Activated CD4-positive, alpha-beta memory T cell treated with anti-CD3 and anti-CD28 coated beads for 36 hours (primary cell): Measurements from ENCODE around the gene RNGTT. TPM values are rescaled to one million over a fixed set of nuclear protein-coding genes. Genes with fewer than 3 reads are reported as not detected.

Experiments used
- CTCF ChIA-PET: fragments of 350-600 bp; sonication (Branson Sonifier 250); formaldehyde crosslinking; loops from one replicate; lab custom pipeline; 2021; ENCODE audit warnings: antibody characterized with exemption, inconsistent platforms; lab: Charles Lee
- POLR2A ChIA-PET: fragments of 350-600 bp; sonication (Branson Sonifier 250); formaldehyde crosslinking; loops from one replicate; lab custom pipeline; 2021; ENCODE audit warnings: antibody characterized with exemption; lab: Charles Lee
- DNase-seq: peaks from one replicate; pipeline ENCODE4 v3.0.0-alpha.2; 2020
- H3K27ac Mint-ChIP-seq: one replicate; pipeline ENCODE4 v1.8.0; 2021; ENCODE audit warnings: mixed read lengths
- H3K27me3 Mint-ChIP-seq: one replicate; pipeline ENCODE4 v1.8.0; 2021; ENCODE audit warnings: mixed read lengths
- H3K36me3 Mint-ChIP-seq: one replicate; pipeline ENCODE4 v1.8.0; 2021; ENCODE audit warnings: mixed read lengths
- H3K4me1 Mint-ChIP-seq: one replicate; pipeline ENCODE4 v1.8.0; 2021; ENCODE audit warnings: low read depth, mixed read lengths
- H3K4me3 Mint-ChIP-seq: one replicate; pipeline ENCODE4 v1.8.0; 2021; ENCODE audit warnings: mild to moderate bottlenecking, mixed read lengths
- H3K9me3 Mint-ChIP-seq: one replicate; pipeline ENCODE4 v1.8.0; 2021; ENCODE audit warnings: mixed read lengths
- intact Hi-C: fragments of 100-400 bp; cut with micrococcal nuclease; formaldehyde crosslinking; loops from one replicate; pipeline ENCODE4 v1.15.1; 2023
- total RNA-seq, 2 experiments: library from RNA; stranded (reverse); gene quantifications; one replicate each; pipeline ENCODE4 v1.2.3, GENCODE V29; 2021

The RNGTT gene
- total RNA-seq, 2 experiments from 2014 or later, result 21.3 to 22.0 TPM

GRCh38 chr6:88626460-88626859 lies 337.0 kb downstream of the RNGTT start:
- DNase-seq, result no peak
- POLR2A ChIA-PET, result no interaction called here
- Mint-ChIP-seq H3K9me3 (no peaks in the 10 kb centered on the region), H3K36me3 (peaks cover 6% of the 10 kb centered on the region), H3K27ac (no peak overlapping the region), H3K4me1 (no peaks in the 10 kb centered on the region), H3K4me3 (no peak overlapping the region), H3K27me3 (no peaks in the 10 kb centered on the region)
- CTCF ChIA-PET, result no interaction called here
- intact Hi-C loops, result no loop called here

- intact Hi-C loops, result no loop called here
- POLR2A ChIA-PET, result no interaction called here
- H3K27me3 Mint-ChIP-seq, result no peaks in the 10 kb centered on the region
- H3K4me1 Mint-ChIP-seq, result no peaks in the 10 kb centered on the region
- H3K4me3 Mint-ChIP-seq, result no peak overlapping the region
- no peaks in the 10 kb centered on the region for H3K9me3 Mint-ChIP-seq
- CTCF ChIA-PET, result no interaction called here
- no peak overlapping the region for H3K27ac Mint-ChIP-seq
- no peak for DNase-seq
- peaks cover 6% of the 10 kb centered on the region for H3K36me3 Mint-ChIP-seq
Measured at GRCh38 chr6:88623531-88623930, 339.9 kb downstream of the RNGTT start.

DNA sequence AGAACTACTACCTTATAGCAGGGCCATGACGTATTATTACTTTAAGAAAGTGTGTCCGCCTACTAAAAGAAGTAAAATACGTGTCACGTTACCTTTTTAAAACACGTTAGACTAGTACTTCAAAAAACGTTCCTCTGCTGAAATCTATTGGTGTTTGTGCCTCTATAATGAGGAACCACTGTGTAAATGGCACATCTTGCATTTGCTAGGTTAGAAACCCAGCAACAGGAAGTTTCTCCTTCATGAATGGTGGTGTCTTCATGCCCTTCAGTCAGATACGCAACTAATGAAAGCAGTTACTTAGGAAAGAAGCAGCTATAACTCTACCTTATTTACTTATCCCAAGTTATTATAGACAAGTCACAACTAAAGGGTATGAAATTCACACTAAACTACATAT lies 343.5 kb downstream of the RNGTT start:
- no peaks in the 10 kb centered on the region for H3K4me1 Mint-ChIP-seq
- peaks cover 10% of the 10 kb centered on the region for H3K36me3 Mint-ChIP-seq
- no peak overlapping the region for H3K4me3 Mint-ChIP-seq
- intact Hi-C loops, result no loop called here
- H3K9me3 Mint-ChIP-seq, result no peaks in the 10 kb centered on the region
- ChIA-PET POLR2A (no interaction called here), CTCF (no interaction called here)
- no peak overlapping the region for H3K27ac Mint-ChIP-seq
- no peaks in the 10 kb centered on the region for H3K27me3 Mint-ChIP-seq
- no peak for DNase-seq

DNA sequence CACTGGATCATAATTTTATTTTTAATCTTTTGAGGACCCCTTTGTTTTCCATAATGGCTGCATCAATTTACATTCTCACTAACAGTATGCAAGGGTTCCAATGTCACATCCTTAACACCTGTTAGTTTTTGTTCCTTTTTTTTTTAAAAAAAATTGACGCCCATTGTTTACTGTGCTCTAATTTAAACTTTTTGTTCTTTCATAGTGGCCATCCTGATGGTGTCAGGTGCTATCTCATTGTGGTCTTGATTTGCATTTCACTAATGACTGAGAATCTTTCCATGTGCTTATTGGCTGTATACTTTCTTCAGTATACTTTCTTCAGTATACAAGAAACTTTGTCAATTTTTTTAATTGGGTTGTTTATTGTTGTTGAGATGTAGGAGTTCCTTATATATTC lies 347.0 kb downstream of the RNGTT start:
- H3K36me3 Mint-ChIP-seq, result peaks cover 32% of the 10 kb centered on the region
- DNase-seq, result no peak
- ChIA-PET POLR2A (no interaction called here), CTCF (no interaction called here)
- no peaks in the 10 kb centered on the region for H3K4me1 Mint-ChIP-seq
- no peaks in the 10 kb centered on the region for H3K27me3 Mint-ChIP-seq
- H3K4me3 Mint-ChIP-seq, result no peak overlapping the region
- intact Hi-C loops, result no loop called here
- H3K27ac Mint-ChIP-seq, result no peak overlapping the region
- H3K9me3 Mint-ChIP-seq, result no peaks in the 10 kb centered on the region

DNA sequence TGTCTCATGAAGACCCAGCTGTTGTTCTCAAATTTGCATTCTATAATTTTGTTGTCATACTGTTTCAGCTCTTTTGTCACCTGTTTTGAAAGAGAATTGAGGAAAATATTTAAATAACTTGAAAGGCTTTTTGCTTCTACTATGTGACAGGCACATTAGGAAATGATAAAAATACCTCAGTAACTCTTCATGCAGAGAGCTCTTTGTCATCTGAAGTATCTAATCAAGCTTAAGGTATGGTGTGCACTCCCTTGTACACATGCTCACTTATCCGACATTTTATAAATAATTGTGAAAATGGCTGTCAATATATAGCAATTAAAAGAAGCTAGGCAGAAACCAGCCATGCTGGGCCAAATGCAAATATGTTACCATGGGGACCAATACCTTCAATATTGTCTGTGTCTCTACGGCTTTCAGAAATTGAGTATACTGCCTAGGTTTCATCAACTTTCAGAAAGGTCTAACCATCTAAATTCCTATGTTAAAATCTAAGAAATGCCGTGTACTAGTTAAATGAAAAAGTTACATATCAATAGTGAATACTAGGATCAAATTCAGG lies 349.0 kb downstream of the RNGTT start:
- intact Hi-C loops, result no loop called here
- Mint-ChIP-seq H3K27me3 (no peaks in the 10 kb centered on the region), H3K36me3 (peaks cover 43% of the 10 kb centered on the region), H3K4me3 (no peak overlapping the region), H3K4me1 (no peaks in the 10 kb centered on the region), H3K27ac (no peak overlapping the region), H3K9me3 (peaks cover under 1% of the 10 kb centered on the region)
- CTCF ChIA-PET, result no interaction called here
- no peak for DNase-seq
- POLR2A ChIA-PET, result interaction anchor here (0.6 kb wide), 1 partner anchor 1331 kb away, joined by 4 read pairs; no protein-coding TSS in a partner anchor

DNA sequence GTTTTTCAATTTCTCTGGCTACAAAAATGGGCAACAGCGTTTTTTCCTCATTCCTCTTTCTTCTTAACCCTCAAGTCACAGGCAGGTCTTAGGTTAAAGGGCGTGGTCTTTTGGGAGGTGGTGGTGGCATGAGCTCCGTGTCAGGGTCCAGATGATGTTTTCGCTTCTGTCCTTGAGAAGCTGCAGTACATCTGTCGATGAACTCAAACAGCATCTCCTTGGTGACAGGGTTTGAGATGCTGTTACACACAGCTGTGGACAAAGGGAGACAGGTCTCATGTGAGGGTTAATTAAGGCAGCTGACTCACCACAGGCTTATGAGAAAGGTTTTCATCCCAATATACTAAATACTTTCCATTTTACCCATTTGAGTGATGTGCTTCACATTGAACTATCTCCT lies 350.8 kb downstream of the RNGTT start:
- intact Hi-C loops, result no loop called here
- H3K9me3 Mint-ChIP-seq, result peaks cover 9% of the 10 kb centered on the region
- no peak for DNase-seq
- no peaks in the 10 kb centered on the region for H3K4me1 Mint-ChIP-seq
- no peak overlapping the region for H3K27ac Mint-ChIP-seq
- peaks cover 43% of the 10 kb centered on the region for H3K36me3 Mint-ChIP-seq
- ChIA-PET CTCF (interaction anchor here (1.2 kb wide), 1 partner anchor 122 kb away, joined by 3 read pairs; no protein-coding TSS in a partner anchor), POLR2A (no interaction called here)
- H3K27me3 Mint-ChIP-seq, result no peaks in the 10 kb centered on the region
- H3K4me3 Mint-ChIP-seq, result no peak overlapping the region

DNA sequence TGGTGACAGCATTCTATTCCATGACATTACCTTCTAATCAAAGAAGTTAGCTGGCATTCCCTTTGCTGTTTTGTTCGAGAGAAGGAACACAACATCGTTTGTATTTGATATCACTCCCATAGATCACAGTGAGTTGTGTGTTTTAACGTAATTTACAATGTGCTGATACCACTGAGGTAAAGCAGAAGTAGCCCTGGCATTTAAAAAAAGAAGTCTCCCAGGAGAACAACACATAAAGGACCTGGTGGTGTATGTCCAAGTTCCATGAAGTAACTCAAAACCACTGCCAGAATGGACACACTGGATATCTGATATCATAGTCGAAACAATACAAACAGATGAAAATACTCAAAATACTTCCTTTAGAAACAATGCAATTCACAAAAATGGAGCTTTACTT lies 351.7 kb downstream of the RNGTT start:
- Mint-ChIP-seq H3K9me3 (peaks cover 9% of the 10 kb centered on the region), H3K27ac (no peak overlapping the region), H3K36me3 (peaks cover 43% of the 10 kb centered on the region), H3K4me1 (no peaks in the 10 kb centered on the region), H3K27me3 (no peaks in the 10 kb centered on the region), H3K4me3 (no peak overlapping the region)
- ChIA-PET POLR2A (no interaction called here), CTCF (no interaction called here)
- intact Hi-C loops, result no loop called here
- DNase-seq, result no peak

GRCh38 chr6:88609983-88610382 lies 353.4 kb downstream of the RNGTT start:
- H3K27ac Mint-ChIP-seq, result no peak overlapping the region
- intact Hi-C loops, result no loop called here
- CTCF ChIA-PET, result no interaction called here
- H3K36me3 Mint-ChIP-seq, result peaks cover 42% of the 10 kb centered on the region
- H3K4me3 Mint-ChIP-seq, result no peak overlapping the region
- no peaks in the 10 kb centered on the region for H3K27me3 Mint-ChIP-seq
- H3K4me1 Mint-ChIP-seq, result no peaks in the 10 kb centered on the region
- peaks cover 9% of the 10 kb centered on the region for H3K9me3 Mint-ChIP-seq
- no peak for DNase-seq
- POLR2A ChIA-PET, result no interaction called here

DNA sequence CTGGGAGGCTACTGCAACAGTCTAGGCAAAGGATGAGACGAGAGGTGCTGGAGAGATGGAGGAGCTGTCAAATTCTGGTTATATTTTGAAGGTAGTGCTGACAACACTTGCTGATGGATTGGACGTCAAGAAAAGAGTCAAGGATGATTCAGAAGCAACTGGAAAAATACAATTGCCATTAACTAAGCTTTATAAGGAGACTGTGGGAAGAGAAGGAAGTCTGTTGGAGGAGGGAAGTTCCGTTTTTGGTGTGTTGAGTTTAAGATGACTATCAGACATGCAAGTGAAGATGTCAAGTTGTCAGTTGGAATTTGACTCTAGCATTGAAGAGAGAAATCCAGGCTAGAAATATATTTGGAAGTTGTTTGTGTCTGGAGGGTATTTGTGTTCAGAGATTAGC lies 358.1 kb downstream of the RNGTT start:
- no peak for DNase-seq
- H3K4me3 Mint-ChIP-seq, result no peak overlapping the region
- H3K36me3 Mint-ChIP-seq, result peaks cover 2% of the 10 kb centered on the region
- H3K4me1 Mint-ChIP-seq, result no peaks in the 10 kb centered on the region
- H3K9me3 Mint-ChIP-seq, result peaks cover 9% of the 10 kb centered on the region
- POLR2A ChIA-PET, result no interaction called here
- H3K27ac Mint-ChIP-seq, result no peak overlapping the region
- no peaks in the 10 kb centered on the region for H3K27me3 Mint-ChIP-seq
- CTCF ChIA-PET, result no interaction called here
- intact Hi-C loops, result no loop called here

DNA sequence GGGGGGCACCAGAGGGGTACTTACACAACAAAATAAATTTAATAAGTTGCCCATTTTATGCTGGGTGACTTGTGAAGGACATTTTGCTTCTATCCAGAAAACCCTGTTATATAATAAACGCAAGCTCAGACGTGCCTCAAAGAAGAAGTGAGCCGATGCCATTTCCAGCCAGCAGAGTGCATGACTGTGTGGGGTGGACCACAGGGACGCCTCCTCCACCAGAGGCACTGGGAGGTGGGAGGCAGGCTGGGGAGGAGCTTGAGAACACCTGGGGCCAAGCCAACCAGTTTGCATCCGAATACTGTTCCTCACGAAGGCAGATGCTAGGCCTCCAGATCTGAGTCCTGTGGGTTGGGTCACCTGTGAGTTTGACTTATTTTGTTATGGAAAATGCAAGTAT lies 363.8 kb downstream of the RNGTT start:
- intact Hi-C loops, result no loop called here
- H3K4me1 Mint-ChIP-seq, result no peaks in the 10 kb centered on the region
- no peak for DNase-seq
- ChIA-PET POLR2A (no interaction called here), CTCF (no interaction called here)
- no peak overlapping the region for H3K27ac Mint-ChIP-seq
- H3K36me3 Mint-ChIP-seq, result no peaks in the 10 kb centered on the region
- H3K27me3 Mint-ChIP-seq, result peaks cover 2% of the 10 kb centered on the region
- no peaks in the 10 kb centered on the region for H3K9me3 Mint-ChIP-seq
- H3K4me3 Mint-ChIP-seq, result no peak overlapping the region

GRCh38 chr6:88596801-88597200 lies 366.6 kb downstream of the RNGTT start:
- ChIA-PET POLR2A (no interaction called here), CTCF (no interaction called here)
- intact Hi-C loops, result no loop called here
- H3K27me3 Mint-ChIP-seq, result peaks cover 5% of the 10 kb centered on the region
- H3K27ac Mint-ChIP-seq, result no peak overlapping the region
- H3K9me3 Mint-ChIP-seq, result peaks cover 11% of the 10 kb centered on the region
- H3K36me3 Mint-ChIP-seq, result no peaks in the 10 kb centered on the region
- no peak overlapping the region for H3K4me3 Mint-ChIP-seq
- no peaks in the 10 kb centered on the region for H3K4me1 Mint-ChIP-seq
- no peak for DNase-seq

DNA sequence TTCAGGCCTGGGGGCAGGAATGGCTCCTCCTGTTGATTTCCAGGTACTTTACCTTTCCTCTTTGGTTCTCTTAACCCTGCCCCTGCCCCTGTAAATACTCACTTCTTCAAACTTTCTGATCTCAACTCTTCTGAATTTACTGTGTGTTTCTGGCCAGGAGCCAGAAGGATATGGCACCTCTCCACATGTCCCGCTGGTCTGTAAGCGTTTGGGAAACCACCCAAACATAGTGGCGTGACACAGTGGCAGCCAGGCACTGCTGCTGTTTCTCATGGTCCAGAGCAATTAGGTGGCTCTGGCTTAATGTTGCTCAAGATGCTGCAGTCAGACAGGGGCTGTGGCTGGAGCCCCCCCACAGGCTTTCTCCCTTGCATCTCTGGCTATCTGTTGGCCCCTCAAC lies 374.5 kb downstream of the RNGTT start:
- intact Hi-C loops, result no loop called here
- Mint-ChIP-seq H3K27ac (no peak overlapping the region), H3K36me3 (no peaks in the 10 kb centered on the region), H3K4me1 (no peaks in the 10 kb centered on the region), H3K4me3 (no peak overlapping the region), H3K27me3 (peaks cover 21% of the 10 kb centered on the region), H3K9me3 (peaks cover 11% of the 10 kb centered on the region)
- no peak for DNase-seq
- ChIA-PET CTCF (no interaction called here), POLR2A (no interaction called here)

GRCh38 chr6:88587150-88587520 lies 376.3 kb downstream of the RNGTT start:
- Mint-ChIP-seq H3K27ac (no peak overlapping the region), H3K36me3 (no peaks in the 10 kb centered on the region), H3K4me3 (no peak overlapping the region), H3K27me3 (peaks cover 20% of the 10 kb centered on the region), H3K9me3 (peaks cover 6% of the 10 kb centered on the region), H3K4me1 (no peaks in the 10 kb centered on the region)
- DNase-seq, result no peak
- intact Hi-C loops, result no loop called here
- ChIA-PET POLR2A (no interaction called here), CTCF (no interaction called here)
